ENCODE measurements around the gene REEP3.
"Not testable (repeated sequence)": the region's sequence is repeated elsewhere in the genome, so short reads cannot be mapped to it uniquely, and the experiment has no call there.

REEP3 gene

GRCh38 chr10:63633677-63634487, 112.7 kb downstream of the REEP3 start:
- DNase-seq, result no peak

DNA sequence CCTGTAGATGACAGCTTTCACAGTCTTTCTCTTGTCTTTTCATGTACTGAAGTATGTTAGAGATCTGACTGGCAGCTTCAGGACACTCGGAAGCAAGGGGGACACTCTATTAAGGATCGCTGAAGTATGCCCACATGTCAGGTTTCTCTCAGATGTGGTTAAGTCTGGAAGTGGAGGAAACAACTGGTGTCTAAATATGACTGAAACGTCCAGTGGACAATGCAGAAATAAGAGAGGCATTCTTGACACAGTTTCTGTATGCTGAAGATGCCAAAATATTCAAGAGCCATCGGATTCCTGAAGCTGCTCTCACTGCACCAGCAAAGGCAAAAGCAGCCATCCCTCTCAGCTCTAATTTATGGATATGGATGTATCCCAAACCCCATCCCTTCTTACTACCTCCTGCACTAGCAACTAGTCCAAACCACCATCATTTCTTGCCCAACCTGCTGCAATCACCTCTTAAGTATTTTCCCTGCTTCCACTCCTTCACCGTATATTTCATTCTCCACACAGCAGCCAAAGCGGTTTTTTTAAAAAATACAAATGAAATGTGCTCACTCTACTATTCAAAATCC, 113.4 kb downstream of the REEP3 start:
- no peak for DNase-seq

GRCh38 chr10:63636812-63637211, 115.6 kb downstream of the REEP3 start:
- DNase-seq, result no peak

DNA sequence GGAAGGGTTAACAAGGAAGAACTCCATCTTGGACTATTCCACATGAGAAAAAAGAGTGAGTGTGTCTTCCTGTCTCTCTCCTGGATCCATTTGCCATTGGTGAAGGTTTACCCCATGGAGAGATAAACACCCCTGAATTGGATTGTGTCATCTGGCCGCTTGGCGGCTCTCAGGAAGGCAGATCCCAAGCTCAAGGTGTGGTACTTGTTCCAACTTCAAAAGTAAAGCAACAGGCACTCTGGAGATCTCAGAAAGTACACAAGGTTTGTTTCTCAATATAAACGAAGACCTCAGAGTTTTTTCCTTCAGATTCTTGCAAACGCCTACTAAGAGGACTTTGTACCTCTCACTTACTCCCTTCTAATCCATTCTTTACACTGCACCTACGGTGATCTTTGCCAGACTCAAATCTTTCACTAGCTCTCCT, 116.7 kb downstream of the REEP3 start:
- no peak for DNase-seq

DNA sequence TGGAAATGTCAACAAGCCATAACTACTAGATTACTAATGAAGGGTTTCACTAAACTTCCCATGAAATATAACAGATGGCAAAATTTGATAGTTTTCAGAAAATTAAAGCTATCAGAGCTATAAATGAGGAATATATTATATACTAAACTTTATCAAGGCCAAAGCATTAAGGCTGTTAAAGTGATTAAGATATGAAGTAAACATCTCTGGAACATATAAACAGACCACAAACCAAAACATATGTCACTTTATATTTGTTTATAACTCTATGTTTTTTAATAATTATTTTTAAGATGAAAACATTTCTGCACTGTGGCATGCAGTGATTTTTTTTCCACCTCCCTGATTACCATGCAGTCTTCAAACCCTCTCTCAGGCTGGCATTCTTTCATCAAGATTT, 120.2 kb downstream of the REEP3 start:
- DNase-seq, result no peak

DNA sequence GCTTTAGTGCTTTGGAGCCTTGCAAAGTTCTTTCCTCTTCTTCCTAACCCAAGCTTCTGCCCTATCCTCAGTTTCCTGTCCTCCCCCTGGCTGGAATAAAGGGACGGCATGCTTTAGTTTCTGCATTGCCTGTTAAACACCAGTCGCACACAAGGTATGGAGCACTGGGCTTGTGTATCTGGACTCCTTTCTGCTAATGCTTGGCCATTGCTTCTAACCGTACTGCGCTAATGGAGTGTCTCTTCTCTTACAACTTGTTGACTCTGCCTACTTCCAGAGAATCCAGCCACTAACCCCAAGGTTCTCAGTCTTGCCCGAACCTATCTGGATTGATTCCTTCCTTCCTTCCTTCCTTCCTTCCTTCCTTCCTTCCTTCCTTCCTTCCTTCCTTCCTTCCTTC, 120.6 kb downstream of the REEP3 start:
- no peak for DNase-seq

- DNase-seq, result no peak
Observed at GRCh38 chr10:63642808-63643207, 121.6 kb downstream of the REEP3 start.

GRCh38 chr10:63644418-63645142, 123.4 kb downstream of the REEP3 start:
- no peak for DNase-seq

- no peak for DNase-seq
Observed at GRCh38 chr10:63645195-63645594, 124.0 kb downstream of the REEP3 start.

GRCh38 chr10:63646491-63646890, 125.3 kb downstream of the REEP3 start:
- no peak for DNase-seq

DNA sequence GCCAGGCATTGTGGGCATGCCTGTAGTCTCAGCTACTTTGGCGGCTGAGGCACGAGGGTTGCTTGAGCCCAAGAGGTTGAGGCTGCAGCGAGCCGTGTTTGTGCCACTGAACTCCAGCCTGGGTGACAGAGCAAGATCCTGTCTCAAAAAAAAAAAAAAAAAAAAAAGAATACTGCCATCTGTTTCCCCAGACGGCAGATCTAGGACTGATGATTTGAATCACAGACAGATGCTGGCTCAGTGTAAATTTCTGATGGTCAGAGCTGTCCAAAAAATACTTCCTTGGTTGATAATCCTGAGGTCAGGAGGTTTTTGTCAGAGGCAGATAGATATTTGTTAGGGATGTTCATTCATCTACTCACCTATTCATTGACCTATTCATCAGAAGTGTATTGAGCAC, 130.7 kb downstream of the REEP3 start:
- DNase-seq, result no peak

DNA sequence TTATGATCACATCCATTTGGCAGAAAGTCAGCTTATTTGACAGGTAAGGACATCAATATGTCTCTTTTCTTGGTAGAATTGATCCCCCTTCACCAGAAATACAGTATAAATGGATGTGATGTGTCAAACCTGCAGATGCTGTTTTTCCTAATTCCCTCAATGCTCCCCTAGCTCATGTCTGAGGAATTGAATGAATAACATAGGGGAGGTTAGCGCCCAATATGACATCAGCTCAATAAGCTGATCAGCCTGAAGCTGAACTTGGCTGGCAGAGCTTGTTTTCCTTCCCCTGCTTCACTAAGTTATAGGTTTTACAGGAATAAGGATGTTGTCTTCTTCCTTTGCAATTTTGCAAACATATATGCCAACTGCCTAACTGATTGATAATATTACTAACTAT, 132.5 kb downstream of the REEP3 start:
- DNase-seq, result no peak

DNA sequence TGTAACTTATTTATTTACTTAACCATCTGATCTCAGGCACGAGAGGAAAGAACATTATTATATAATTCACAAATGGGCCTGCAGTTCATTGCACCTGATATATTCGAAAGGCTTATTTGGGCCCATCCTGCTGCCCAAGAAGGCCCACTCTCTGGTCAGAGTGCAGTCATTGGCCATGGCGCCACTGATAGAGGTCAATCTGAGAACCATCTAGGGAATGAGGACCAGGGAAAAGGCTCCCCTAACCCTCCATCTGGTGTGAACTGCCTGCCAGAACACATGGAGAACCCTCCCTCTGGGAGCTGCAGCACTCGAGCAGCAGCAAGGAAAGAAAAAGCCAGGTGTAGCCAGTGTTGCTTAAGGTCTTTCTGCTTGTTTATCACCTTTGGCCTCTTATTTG, 136.6 kb downstream of the REEP3 start:
- no peak for DNase-seq

DNA sequence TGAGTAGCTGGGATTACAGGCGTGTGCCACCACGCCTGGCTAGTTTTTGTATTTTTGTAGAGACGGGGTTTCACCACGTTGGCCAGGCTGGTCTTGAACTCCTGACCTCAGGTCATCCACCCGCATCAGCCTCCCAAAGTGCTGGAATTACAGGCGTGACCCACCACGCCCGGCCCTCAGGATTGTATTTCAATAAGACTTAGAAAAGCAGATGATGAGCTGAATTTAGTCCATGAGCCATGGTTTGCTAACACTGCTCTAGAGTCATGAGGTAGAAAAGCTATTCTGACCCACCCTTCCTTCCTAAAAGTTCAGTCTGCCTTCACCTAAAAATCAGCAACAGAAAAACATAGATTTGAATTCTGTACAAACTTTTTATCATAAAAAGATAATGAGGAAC, 139.7 kb downstream of the REEP3 start:
- DNase-seq, result not testable (repeated sequence)

- DNase-seq, result no peak
Observed at GRCh38 chr10:63661347-63661746, 140.1 kb downstream of the REEP3 start.

GRCh38 chr10:63664341-63664885, 143.2 kb downstream of the REEP3 start:
- DNase-seq, result no peak

GRCh38 chr10:63665006-63665580, 143.9 kb downstream of the REEP3 start:
- DNase-seq, result not testable (repeated sequence)

DNA sequence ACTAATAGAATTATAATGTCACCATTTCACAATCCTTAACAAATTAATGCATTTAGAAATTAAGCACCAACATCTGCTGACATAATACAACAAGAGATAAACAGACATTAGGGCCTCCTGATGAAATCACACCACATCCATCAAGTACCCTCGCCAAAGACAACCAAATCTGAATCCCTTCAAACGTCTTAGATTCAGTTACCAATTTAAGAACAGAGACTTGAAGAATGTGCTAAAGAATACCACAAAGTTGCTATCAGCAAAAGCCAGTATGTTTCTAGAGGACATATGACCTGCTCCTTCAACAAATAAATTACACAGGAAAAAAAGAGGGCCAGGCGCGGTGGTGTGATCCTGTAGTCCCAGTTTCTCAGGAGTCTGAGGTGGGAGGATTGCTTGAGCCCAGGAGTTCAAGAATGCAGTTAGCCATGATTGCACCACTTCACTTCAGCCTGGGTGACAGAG, 144.5 kb downstream of the REEP3 start:
- DNase-seq, result no peak

- DNase-seq, result no peak
Observed at GRCh38 chr10:63666836-63667383, 145.7 kb downstream of the REEP3 start.

DNA sequence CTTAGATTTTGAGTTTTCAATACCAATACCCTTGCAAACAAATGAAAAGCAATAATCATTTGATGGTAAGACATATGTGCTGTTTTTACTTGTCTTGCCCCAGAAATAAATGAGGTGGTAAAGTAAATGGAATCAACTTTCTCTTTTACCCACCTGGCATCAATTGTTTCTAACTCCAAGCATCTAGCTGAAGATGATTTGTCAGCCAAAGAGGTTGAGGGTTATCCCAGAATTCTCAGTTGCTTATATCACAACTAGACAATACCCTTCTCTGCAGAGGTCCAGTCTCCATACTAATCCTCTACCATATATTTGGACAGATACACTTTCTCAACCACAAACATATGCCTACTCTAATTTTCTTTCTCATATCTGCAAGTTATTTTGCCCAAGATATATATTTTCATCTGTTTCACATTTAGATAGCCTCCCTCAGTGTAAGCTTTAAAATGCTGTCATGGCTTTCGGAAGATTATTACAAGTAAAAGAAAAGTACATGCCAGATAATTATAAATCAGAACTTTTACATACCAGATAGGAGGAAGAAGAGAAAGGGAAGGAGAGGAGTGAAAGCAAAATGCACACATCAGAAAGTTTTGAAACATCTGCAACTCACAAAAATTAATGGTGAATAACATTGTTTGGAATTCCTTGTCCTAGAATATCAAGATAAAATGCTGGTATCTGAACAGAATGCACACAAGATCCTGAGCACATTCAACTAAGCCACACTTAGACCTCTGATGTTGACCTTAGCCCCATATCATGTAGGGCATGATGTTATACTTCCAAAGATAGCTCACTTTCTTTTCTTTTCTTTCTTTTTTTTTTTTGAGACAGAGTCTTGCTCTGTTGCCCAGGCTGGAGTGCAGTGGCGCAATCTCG, 146.6 kb downstream of the REEP3 start:
- DNase-seq, result no peak

- DNase-seq, result no peak
Observed at GRCh38 chr10:63670291-63670898, 149.2 kb downstream of the REEP3 start.

Data from activated T-cell treated with anti-CD3 and anti-CD28 coated beads for 4 hours (primary cell).